GM21717 (cell line): Measurements from ENCODE around the gene SLC25A25.

Experiments used
- ATAC-seq: cut with Tn5 transposase; IDR thresholded peaks from one replicate; pipeline ENCODE4 v1.9.1; 2021; ENCODE audit warnings: mild to moderate bottlenecking, moderate library complexity; ENCODE audit not compliant: unreplicated experiment

Gene SLC25A25

GRCh38 chr9:128072144-128073021 lies 4.4 kb downstream of the SLC25A25 start:
- ATAC-seq: no peak

DNA sequence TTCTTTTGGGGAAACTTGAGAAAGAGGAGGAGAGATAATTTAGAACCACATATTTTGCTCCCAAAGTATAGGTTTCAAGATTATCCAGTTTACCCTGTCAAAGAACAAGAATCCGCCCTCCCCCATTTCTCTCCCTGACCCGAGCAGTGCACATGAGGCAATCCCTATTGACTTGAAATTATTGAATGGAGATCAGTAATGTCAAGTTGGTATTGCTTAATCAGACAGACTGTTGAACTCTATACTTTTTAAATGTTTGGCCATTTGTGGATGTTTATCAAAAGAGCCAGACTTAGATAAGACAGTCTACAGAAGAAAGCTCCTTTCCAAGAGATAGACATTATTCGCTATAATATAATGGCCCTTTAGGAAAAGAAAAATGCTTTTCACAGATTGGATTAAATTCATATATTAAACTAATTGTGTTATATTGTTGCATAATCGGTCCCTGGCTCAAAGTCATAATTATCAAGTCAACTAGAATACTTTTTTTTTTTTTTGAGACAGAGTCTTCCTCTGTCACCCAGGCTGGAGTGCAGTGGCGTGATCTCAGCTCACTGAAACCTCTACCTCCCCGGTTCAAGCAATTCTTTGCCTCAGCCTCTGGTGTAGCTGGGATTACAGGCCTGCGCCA lies 5.3 kb downstream of the SLC25A25 start:
- ATAC-seq: no peak

DNA sequence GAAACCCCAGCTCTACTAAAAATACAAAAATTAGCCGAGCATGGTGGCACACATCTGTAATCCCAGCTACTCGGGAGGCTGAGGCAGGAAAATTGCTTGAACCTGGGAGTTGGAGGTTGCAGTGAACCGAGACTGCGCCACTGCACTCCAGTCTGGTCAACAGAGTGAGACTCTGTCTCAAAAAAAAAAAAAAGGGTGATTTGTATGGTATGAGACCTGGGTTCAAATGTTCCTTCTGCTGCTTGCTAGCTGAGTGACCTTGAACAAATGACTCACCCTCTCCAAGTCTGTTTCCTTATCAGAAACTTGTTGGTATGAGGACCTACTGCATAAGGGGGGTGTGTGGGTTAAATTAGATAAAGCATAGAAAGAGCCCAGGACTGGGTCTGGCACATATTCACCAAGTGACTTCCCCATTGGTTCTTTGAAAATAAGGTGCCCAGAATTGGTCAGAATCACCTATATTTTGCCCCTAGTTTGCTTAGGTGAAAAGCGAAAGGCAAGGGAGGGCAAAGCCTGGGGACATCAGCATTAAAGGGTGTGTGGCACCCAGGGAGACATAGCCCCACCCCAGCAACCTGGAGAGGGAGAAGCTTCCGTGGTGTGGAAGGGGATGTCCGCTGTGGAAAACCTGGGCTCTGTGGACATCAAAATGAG lies 9.9 kb downstream of the SLC25A25 start:
- no peak for ATAC-seq

- ATAC-seq: no peak
Observed at GRCh38 chr9:128078504-128079434, 10.7 kb downstream of the SLC25A25 start.

GRCh38 chr9:128080206-128080605 lies 12.2 kb downstream of the SLC25A25 start:
- no peak for ATAC-seq

GRCh38 chr9:128081056-128081455 lies 13.0 kb downstream of the SLC25A25 start:
- ATAC-seq: no peak

- no peak for ATAC-seq
Observed at GRCh38 chr9:128082151-128082550, 14.1 kb downstream of the SLC25A25 start.

- no peak for ATAC-seq
Observed at GRCh38 chr9:128084746-128085145, 16.7 kb downstream of the SLC25A25 start.

DNA sequence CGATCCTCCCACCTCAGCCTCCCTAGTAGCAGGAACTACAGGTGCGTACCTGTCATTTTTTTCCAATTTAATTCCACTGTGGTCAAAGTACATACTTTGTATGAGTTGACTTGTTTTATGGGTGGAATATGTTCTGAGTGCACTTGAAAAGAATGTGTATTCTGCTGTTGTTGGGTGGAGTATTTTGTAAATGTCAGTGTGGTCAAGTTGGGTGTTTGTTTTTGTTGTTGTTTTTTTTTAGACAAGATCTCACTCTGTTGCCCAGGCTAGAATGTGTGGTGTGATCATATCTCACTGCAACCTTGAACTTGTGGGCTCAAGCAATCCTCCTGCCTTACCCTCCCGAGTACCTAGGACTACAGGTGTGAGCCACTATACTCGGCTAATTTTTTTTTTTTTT lies 17.9 kb downstream of the SLC25A25 start:
- ATAC-seq: no peak

DNA sequence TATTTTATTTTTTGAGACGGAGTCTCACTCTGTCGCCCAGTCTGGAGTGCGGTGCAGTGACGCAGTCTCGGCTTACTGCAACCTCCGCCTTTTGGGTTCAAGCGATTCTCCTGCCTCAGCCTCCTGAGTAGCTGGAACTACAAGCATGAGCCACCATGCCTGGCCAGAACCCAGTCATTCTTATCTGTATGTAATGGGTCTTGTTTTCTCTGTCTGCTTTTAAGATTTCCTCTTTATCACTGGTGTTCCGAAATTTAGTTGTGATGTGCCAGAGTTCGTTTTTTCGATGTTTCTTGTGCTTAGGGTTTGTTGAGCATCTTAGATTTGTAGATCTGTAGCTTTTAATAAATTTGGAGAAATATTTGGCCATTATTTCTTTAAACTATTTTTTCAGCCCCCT lies 19.2 kb downstream of the SLC25A25 start:
- ATAC-seq: no peak

- ATAC-seq: no peak
Observed at GRCh38 chr9:128088253-128088945, 20.4 kb downstream of the SLC25A25 start.

DNA sequence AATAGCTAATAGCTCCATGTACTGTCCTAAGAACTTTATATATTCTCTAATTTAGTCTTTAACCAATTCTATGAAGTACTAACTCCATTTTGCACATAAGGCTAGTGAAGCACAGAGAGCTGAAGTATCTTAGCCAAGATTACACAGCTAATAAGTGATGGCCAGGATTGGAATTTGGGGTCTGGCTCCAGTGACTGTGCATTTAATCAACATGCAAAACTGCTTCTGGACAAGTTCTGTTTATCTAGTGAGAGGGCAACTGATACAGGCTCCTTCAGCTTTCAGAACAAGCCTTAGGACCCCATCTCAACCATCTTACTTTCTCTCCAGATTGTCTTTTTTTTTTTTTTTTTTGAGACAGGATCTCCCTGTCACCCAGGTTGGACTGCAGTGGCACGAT lies 21.3 kb downstream of the SLC25A25 start:
- no peak for ATAC-seq

- no peak for ATAC-seq
Observed at GRCh38 chr9:128091144-128091543, 23.1 kb downstream of the SLC25A25 start.

- no peak for ATAC-seq
Observed at GRCh38 chr9:128091571-128091970, 23.5 kb downstream of the SLC25A25 start.

DNA sequence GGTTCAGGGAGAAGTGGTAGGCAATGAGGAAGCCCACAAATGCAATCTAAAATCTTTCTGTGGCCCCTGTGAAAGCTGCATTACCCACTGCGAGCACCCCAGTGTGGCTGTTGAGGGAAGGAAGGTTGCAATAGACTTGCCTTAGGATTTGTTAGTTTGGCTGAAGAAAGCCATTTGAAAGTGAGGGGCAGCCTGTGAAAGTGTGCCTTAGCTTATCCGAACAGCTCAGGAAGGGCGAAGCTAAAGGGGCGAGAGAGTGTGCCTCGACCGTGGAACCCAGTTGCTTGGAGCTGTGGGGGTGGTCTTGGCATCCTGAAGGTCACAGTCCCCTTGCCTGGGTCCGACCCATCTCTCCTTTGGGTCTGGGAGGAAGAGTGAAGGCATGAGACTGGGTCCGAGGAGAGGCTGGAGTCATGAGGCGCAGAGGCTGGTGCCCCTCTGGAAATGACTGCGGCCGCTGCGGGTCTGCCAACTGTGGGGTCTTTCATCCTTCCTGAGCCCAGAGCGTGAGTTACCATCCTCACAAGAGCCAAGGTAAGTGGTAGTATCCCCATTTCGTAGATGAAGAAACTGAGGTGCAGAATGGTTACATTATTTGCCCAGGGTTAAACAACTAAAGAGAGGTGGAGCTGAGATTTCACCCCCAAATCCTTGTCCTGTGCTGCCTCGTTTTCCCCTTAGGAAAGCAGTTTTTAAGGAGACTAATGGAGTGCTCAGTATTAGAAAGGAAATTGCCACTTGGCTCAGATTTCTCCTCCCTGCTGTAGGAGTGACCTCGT lies 24.4 kb downstream of the SLC25A25 start:
- ATAC-seq: no peak

DNA sequence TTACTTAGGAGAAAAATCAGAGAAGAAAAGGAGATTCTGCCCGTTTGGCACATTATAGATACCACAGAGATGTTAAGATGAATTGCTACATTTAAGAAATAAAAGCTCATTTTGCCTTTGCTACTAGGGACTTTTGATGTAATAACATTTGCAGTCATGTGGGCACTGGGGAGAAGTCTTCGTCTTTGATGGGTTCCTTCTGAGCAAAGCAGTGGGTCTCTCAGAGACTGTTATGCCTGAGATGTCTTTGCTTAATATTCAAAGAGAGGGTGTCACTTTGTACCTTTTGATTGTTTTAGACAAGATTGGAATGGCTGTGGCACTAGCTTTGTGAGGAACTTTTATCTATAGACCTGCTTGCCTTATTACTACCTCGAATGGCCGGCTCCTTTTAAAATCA lies 25.0 kb downstream of the SLC25A25 start:
- no peak for ATAC-seq

GRCh38 chr9:128094166-128094949 lies 26.3 kb downstream of the SLC25A25 start:
- peak; percentile 84 for ATAC-seq

DNA sequence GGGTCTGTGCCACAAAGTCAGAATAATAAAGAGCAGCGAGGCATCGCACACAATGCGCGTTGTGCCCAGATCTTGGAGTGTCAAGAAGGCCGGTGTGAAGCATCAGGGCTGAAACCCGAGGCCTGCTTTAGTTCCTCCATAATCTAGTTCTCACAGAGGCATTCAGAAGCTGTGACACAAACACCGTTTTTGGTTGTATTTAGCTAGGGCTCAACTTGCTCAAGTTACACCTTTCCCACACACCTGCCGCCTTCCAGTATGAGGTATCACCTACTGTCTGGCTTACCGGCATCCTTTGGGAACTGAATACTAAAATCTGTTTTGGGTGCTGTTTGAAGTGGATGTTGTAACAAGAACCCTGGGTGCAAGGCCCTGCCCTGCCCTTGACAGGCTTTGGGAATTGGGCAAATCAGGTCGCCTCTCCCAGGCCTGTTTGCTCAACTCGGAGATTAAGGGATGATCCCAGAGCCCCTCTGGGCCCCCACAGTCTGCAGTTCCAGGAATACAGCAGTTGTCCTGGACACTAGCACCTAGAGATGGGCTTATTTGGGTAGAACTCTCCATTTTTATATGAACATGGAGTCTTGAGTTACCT lies 27.0 kb downstream of the SLC25A25 start:
- no peak for ATAC-seq
